NK-92 (cell line): ENCODE measurements around the gene NPC2.

Source experiments
- DNase-seq: peaks from one replicate; lab custom pipeline; 2025; ENCODE audit not compliant: unreplicated experiment; lab: John Stamatoyannopoulos, UW

Gene NPC2

DNA sequence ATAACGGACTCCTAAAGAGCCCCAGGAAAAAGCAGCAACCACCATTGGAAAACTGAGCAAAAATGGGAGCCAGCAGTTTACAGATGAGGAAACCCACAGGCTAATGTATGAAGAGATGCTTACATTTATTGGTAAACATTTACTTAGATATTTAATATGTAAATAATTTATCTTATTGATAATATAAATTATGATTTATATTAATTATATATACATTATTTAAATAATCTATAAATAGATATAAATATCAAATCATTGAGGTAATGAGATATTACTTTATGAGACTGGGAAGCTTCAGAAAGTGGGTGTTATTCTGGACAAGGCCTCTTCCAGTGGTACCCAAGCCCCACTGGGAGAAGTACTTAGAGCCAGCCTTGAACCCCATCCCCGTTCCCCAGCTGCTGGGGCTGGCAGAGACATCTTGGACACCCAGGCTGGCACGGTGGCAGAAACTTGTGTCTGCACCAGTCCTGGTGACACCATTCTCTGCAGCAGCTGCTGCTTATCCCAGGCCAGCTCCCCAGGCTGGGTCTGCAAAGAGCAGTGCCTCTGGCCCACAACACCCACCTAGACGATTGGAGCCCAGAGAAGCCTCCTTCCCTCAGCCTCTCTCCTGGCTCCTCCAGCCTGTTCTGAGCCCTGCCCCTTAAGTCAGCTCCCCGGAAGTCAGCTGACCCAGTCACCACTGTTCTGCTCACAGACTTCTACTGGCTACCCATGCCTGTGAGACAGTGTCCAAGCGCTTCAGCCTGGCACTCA is 26.4 kb upstream of the NPC2 start:
- DNase-seq = no peak

DNA sequence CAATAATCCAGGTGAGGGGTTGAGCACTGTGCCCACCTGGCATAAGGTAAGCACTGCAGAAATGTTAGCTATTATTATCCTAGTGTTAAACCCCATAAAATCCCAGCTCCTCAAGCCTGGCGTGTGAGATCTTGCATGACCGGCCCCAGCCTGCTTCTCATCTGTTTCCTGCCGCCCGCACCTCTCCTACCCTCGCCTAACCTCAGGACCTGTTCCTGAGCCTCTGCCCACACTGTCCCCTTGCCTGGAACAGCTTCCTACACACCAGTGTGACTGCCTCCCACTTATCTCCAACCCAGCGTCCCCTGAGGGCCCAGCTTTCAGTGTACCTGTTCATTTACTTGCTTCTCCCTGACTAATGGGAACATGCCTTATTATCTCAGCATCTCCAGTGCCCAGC is 25.1 kb upstream of the NPC2 start:
- DNase-seq = no peak

DNA sequence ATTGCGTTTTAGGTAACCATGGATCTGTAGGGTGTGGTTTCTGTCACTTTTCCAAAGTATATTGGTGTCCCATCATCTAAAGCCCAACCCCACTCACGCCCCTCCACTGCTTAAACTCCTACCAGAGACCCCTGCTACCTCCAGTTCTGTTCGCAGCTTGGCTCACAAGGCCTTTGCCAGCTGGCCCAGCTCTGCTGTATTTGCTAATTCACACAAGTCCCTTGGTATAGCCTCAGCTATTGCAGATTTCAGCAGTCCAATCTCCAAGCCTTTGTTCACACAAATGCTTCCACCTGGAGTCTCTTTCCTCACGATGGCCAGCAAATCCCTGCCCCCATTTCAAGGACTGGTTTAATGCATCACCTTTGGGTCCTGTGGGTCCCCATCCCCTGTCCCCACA is 24.6 kb upstream of the NPC2 start:
- no peak for DNase-seq

DNA sequence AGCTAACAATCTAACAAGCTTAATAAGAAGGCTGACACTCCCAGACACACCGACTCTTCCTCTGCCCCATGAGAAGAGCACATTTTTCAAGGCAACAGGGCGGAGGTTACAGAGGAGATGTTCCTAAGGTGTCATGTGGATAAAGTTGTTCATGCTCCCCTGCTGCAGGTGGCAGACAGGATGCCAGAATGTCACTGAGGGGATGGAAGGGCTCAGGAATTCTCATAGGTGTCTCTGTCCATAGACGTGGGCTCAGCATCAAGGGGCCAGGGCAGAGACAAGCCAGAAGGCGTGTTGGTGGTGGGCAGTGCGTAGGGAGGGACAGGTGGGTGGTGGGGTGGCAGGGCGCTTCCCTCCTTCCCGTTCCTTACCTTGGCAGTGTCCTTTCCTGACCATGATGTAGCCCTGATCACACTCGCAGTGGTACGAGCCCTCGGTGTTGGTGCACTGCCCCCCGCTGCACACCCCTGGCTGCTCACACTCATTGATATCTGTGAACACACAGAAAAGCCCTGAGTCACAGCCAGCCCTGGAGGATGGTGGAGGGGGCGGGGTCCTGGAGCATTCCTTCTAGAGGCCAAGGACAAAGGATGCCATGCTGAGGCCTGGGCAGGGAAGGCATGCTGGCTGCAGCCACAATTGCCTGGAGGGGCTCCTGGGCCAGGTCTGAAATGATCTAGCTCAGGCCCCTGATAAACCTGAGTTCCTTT is 23.5 kb upstream of the NPC2 start:
- DNase-seq = no peak

DNA sequence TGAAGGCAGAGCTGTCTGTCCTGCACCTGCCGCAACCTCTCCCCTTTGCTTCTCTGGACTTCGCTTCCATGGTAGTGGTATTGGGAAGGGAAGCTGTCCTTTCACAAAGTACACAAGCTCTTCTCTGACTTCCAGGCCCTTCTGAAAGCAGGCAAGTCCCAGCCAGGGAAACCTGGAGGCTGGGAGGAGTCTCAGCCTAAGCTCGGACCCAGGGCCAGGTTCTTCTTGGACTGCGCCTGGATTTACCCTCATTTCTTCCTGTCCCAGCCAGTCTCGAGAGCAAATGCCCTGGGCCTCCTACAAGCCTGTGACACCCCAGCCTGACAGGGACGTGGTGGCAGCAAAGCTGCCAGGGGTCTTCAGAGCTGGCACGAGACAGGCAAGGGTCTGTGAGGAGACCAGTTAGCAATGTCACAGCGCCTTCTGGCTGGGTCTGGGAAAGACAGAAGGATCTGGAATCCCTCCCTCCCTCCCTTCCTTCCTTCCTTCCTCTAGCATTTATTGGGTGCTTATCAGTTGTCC is 22.8 kb upstream of the NPC2 start:
- no peak for DNase-seq

DNA sequence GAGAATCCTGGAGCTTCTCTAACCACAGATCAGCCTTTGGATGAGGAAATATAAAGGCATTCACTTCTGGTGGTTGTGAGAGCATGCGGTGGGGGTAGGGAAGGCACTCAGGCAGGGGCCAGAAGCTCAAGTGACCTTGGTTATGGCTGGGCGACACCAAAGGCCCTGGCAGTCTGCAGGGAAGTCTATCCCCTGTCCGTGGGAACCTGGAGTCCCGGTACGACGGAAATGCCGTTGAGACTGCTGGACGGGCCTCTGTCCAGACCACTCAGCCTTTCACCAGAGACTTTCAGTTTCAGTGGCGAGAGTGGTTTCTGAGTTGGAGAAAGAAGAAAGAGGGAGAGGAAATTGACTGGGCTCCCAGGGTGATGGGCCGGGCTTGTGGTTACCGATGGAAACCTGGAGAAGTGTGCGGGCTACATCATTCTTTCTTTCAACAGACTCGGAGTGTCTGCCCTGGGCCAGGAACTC is 21.4 kb upstream of the NPC2 start:
- no peak for DNase-seq

DNA sequence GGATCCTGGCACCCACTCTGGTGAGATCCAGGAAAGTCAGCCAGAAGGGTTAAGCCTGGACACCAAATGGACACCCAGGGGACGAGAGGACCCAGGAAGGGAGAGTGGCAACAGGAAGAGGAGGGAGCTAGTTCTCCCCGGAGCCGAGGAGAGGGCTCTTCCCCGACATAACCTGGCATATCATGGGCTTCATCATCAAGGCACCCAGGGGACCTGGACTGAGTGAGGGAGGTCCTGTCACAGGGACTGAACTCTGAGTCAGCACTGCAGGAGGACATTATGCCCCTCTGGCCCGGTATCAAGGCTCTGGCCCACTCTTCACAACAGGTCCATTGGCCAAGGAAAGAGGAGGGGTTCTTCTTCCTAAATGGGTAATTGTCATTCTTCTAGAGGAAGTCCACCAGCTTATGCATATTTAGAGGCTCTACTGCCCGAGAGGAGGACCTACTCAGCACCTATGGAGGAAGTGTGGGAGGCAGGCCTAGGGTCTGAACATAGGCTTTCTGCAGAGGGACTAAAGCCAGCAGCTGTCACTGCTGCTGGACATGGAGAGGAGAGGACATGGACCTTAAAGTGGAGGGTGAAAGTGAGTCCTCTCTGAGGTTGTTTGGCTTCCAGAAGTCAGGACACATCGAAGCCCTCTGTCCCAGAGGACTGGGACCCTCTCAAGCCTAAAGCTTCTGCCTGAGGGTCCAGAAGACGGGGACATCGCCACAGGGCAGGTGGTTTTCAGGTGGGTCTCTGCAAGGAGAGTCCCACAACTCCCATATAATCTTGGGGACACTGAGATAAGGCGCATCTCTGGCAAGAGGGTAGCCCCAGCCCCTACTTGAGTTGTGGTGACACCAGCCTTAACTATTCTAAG is 19.1 kb upstream of the NPC2 start:
- no peak for DNase-seq

DNA sequence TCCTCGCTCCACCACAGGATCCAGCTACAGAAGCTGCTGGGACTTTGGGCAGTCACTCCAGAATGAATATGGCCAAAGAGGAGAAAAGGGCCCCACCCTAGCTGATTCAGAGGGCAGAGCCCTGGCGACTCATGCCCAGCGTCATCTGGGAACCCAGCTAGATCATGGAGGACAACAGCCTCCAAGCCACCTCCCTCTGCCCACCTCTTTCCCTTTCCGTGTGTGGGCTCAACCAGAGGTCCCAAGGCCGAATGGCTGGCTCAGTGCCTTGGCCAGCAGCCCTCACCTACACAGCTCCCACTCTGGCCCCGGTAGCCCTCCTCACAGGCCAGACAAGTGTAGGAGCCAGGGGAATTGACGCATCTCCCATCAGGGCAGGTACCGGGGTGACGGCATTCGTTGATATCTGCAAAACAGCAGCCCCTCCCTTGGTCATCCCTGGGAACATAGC is 17.9 kb upstream of the NPC2 start:
- no peak for DNase-seq

DNA sequence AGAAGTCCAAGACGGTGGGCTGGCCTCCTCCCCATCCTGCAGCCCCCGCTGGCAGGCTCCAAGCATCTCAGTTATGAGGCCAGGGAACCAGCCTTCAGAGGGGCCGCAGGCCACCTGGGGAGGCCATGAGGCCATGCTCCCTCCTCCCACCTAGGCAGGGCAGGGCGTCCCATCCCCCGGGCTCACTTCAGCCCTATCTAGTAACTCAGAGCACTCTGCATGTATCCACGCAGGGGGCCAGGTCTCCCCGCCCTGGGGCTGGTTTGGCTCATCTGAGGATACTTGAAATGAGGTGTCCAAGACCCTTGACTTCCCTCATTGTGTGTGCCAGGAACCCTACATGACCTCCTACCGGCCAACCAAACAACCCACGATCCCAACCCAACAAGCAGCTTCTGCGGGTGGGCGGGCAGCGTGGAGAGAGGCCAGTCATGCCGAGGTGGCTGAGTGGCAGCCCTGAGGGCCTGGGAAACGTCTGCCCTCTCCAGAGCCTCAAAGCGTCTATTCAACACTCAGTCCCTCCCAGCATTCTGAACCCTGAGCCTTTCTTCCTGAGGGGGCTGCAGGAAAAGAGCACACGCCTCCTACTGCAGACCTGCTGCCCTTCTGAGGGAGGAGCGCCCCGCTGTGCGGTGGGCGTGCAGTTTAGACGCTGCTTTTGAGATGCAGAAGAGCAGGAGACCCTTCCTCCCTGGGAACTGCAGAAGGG is 17.3 kb upstream of the NPC2 start:
- DNase-seq = no peak

DNA sequence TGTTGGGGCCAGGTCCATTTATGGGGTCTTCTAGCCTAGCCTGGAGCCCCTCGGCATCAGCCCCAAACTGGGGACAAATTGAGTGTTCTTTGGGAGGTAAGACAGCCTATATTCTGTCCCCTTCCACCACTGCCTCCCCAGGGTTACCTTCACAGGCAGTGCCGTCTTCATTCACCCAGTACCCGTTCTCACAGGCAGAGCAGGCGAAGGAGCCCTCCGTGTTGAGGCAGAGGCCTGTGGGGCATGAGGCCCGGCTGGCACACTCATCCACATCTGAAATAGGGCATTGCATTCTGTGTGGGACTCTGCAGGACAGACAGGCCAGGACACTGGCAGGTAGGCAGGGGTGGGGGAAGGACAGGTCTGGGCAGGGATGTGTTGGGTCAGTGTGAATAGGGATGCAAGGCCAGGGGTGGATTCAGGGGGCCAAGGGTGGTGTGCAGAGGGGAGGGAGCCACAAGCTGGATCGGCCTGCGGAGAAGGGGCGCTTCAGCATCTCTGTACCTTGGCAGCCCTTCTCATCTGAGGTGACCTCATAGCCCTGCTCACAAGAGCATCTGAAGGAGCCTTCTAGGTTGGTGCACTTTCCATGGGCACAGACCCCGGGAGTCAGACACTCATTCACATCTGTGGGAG is 16.6 kb upstream of the NPC2 start:
- DNase-seq = no peak

DNA sequence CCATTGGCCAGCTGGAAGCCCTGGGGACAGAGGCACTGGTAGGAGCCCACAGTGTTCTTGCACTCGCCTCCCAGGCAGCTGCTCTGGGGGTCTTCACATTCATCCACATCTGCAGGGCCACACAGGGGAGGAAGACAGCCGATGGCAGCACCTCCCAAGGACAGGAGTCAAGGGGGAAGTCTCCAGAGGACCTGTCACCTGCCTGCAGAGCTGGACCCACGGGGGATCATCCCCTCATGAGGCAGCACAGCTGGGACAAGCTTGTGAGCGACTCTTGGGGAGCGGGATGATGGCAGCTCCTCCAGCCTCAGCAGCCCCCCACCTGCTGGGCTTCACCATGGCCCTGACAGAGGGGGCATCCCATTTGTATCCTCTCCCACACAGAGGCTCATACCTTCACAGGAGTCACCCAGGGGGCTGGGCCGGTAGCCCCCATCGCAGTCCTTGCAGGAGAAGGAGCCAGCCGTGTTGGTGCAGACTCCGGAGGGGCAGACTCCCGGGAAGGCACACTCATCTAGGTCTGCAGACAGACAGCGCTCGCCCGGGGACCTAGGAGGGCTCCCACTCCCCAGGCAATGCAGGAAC is 15.8 kb upstream of the NPC2 start:
- no peak for DNase-seq

DNA sequence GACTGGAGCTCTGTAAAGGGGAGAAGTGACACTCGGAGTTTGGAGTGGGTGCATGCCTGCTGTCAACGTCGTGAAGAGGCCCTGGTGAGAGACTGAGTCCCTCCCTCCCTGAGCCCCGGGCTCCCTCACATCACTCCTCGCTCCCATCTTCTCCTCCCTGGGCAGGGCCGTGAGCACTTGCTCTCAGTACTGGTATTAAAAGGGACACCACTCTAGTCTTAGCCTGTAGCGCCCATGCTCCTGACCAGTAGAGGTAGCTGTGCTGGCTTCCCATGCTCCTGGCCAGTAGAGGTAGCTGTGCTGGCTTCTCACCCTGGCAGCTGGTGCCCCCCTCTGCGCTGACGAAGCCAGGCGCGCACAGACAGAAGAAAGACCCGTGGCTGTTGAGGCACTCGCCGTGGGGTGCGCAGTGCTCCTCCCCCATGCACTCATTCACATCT is 15.2 kb upstream of the NPC2 start:
- no peak for DNase-seq

DNA sequence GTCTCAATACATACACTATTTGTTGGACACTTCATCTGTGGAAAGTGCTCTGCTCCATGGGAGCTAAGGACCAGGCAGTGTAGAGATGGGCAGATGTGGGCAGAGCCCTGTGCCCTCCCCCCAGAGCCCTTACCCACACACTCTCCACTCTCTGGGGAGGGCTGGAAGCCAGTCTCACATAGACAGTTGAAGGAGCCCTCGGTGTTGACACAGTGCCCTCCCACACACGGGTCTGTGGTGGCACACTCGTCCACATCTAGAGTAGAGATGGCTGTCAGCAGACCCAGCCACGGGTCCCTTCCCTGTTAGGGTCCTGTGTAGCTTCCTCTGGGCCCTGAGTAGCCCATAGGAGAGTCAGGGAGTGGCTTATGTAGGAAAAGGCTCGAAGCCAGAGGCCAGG is 14.7 kb upstream of the NPC2 start:
- DNase-seq = no peak

DNA sequence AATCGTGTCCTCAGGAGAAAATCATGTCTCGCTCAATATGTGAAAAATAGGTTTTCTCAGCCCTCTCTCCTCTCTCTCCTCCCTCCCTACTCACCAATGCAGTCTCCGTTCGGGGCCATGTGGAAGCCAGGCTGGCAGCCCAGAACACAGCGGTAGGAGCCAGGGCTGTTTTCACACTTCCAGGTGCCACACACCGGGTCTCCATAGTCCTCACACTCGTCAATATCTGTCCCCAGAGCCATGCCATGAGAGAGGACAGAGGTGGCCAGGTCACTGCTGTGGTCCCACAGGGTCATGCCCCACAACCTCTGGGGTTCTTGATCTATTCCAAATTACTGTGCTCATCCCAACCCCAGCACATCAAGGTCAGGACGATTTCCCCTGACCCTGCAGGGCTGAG is 14.0 kb upstream of the NPC2 start:
- DNase-seq = no peak

DNA sequence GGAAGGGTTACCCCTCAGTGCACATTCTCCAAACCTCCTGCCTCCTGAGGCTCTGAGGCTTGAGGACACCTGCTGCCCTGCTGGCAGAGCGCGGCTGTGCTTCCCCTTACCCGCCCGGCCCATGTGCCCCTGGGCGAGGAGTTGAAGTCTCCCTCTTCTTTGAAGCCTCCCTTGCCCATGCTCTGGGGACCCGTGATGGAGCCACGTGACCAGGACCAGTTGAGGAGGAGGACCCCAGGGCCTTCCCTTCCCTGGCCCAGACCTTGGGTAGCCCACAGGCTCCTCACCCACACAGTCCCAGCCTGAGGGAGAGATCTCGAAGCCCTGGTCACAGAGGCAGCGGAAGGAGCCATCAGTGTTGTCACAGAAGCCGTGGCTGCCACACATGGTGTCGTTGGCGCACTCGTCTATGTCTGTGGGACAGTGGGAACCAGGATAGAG is 13.3 kb upstream of the NPC2 start:
- DNase-seq = no peak

DNA sequence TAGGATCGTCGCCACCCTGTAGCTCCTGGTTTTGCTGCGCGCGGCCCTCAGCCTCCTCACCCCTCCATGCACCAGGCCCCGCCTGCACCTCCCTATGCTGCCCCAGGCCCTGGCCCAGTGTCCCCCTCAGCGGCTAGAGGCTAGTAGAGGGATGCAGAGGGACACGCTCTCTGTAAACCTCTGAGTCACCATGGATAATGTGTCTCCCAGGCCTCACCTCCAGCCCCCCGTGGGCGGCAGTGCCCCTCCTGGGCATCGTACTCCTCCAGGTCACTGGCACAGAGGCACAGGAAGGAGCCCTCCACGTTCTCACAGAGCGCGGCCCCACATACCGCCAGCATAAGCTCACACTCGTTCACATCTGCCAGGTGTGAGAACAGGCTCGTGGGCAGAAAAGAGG is 12.7 kb upstream of the NPC2 start:
- no peak for DNase-seq

DNA sequence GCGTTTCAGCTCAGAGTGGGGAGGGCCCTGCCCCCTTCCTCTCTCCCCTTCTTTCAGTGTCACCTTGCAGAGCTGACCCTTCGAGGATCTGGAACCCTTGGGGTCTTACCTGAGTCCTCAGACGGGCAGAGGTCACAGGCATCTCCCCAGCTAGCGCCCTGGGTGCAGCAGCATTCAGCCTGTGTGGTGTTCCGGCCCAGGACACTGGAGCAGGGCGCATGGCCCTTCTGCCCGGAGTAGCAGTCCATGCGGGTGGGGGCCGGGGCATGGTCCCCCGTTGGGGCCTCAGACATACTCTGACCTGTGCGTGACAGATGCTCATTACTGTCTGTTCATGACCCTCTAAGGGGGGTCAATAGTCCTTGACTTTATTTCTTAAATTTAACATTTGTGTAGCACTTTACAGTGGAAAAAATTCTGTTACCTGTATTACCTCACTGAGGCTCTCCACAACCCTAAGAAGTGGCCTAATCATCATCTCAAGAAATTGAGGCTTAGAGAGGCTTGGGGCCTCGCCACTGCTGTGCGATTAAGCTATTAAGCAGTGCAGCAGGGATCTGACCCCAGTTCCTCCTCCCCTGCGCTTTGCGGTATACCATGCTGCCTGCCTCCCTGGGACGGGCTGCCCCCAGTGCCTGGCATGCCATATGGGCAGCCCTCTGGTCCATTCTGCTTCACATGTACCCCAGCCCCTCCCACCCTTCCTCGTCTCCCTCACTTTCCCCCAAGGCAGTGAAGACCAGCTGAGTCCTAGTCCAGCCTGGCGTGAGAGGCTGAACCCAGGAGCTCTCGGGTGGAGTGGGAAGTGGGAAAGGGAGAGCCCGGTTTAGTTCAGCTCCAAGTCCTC is 12.0 kb upstream of the NPC2 start:
- no peak for DNase-seq

DNA sequence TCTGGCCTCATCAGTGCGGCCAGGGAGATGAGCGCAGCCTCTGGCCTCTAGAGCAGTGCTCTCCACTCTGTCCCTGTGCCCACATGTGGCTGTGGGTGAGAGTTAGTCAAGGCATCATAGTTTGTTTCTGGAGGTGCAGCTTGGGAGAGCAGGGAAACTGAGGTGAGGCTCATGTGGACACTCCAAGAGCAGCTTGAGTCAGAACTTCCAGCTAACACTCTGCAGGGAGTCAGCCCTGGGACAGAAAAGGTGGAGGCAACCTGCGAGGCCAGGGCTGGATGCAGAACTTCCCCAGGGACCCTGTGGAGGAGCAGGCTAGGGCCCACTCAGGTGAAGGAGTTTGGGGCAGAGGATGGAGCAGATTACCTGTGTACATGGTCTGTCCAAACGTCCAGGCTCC is 11.3 kb upstream of the NPC2 start:
- DNase-seq = no peak

DNA sequence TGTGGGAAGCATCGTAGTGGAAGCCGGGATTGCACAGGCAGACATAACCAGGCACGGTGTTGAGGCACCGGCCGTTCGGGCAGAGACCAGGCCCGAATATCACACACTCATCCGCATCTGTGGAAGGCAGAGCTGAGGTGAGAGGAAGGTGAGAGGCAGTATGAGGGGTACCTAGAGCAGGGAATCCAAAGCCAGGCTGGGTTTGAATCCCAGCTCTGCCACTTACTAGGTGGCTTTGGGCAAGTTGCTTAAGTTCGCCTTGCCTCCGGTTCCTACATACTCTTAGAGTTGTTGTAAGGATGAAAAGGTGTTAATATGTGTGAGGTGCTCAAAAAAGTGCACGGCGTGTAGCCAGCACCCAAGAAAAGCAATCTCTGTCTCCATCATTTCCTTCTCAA is 10.8 kb upstream of the NPC2 start:
- DNase-seq = no peak
